Astrocyte (in vitro differentiated cells and primary cell): Measurements from ENCODE around the gene PCED1B.

Experiments
- EZH2 ChIP-seq: IDR thresholded peaks from 2 replicates; pipeline ENCODE4 v1.6.1; 2012; ENCODE audit warnings: mild to moderate bottlenecking, low read length, inconsistent platforms; ENCODE audit not compliant: insufficient read depth
- TF ChIP-seq, protein P1 (sequence below): IDR thresholded peaks from 2 replicates; pipeline ENCODE4 v1.5.1; 2011; ENCODE audit warnings: low read depth, mild to moderate bottlenecking, inconsistent platforms, low read length, moderate library complexity; ENCODE audit not compliant: insufficient read depth

- TF ChIP-seq, protein P1, sequence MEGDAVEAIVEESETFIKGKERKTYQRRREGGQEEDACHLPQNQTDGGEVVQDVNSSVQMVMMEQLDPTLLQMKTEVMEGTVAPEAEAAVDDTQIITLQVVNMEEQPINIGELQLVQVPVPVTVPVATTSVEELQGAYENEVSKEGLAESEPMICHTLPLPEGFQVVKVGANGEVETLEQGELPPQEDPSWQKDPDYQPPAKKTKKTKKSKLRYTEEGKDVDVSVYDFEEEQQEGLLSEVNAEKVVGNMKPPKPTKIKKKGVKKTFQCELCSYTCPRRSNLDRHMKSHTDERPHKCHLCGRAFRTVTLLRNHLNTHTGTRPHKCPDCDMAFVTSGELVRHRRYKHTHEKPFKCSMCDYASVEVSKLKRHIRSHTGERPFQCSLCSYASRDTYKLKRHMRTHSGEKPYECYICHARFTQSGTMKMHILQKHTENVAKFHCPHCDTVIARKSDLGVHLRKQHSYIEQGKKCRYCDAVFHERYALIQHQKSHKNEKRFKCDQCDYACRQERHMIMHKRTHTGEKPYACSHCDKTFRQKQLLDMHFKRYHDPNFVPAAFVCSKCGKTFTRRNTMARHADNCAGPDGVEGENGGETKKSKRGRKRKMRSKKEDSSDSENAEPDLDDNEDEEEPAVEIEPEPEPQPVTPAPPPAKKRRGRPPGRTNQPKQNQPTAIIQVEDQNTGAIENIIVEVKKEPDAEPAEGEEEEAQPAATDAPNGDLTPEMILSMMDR: no peak
- TF ChIP-seq EZH2: no peak
Measured at GRCh38 chr12:47235258-47236040, 156.0 kb downstream of the PCED1B start.
